Caki2 (cell line): ENCODE results near the gene MIGA1. TPM values are rescaled to one million over a fixed set of nuclear protein-coding genes. Genes with fewer than 3 reads are reported as not detected.
"Not testable (repeated sequence)": the region's sequence is repeated elsewhere in the genome, so short reads cannot be mapped to it uniquely, and the experiment has no call there.

Experiments used
- DNase-seq: peaks from one replicate; pipeline ENCODE4 v3.0.0-alpha.2; 2015; ENCODE audit warnings: low read depth
- in situ Hi-C: cut with HindIII; loops from 2 replicates; pipeline ENCODE4 v1.10.0; 2016; ENCODE audit warnings: low sequenced_read_pairs, low pct_unique_long_range_greater_than_20kb, mixed read lengths
- total RNA-seq: library from RNA; depleted of rRNA; stranded (reverse); fragments of >200 nt; shearing (Covaris generic); gene quantifications from 2 replicates; pipeline ENCODE4 v1.2.3, GENCODE V29; 2014; ENCODE audit warnings: low replicate concordance; rRNA removed

The MIGA1 gene, protein sequence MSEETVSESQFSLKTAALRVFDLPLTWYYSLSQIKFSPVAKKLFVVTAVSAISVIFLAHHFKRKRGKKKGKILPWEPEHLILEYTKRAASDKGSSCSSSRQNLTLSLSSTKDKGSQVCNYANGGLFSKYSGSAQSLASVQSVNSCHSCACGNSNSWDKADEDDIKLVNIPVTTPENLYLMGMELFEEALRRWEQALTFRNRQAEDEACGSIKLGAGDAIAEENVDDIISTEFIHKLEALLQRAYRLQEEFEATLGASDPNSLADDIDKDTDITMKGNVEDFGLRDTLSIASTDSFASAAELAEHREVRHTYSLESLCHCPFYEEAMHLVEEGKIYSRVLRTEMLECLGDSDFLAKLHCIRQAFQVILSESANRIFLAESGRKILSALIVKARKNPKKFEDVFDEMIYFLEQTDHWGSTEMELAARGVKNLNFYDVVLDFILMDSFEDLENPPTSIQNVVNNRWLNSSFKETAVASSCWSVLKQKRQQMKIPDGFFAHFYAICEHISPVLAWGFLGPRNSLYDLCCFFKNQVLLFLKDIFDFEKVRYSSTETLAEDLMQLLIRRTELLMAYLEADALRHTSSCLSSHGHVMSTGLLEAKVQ
- 2.8 and 10.4 TPM in 2 replicates for total RNA-seq

DNA sequence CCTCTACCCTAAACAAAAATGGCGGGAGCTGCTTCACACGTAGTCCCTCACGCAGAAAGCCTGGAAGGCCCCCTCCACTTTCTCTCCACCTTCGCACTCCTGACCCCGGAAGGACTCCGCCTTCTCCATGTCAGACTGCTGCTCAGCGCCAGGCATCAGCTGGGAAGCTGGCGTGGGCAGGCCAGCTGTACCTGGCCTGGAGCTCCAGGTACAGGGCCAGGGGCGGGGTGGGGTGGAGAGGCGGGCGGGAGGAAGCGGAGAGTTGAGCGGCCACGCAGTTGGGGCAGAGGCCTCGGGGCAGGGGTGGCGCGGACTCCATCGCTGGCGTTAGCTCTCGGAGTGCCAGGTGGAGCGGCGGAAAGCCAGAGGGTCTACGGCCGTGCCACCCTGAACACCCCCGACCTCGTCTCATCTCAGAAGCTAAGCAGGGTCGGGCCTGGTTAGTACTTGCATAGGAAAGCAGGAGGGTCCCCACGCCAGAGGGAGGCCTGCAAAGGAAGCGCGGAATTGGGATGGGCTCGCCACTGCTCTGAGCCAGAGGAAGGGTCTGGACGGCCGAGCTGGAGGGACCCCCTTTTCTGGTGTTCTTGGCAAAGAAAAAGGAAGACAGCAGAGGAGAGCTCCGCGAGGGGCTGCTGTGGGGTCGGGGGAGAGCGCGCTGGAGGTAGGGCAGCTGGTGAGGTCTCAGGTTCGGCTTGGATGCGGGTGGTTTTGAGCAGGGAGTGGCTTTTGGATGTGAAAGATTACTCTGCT, at the start of gene MIGA1:
Gene MIGA1 (plus strand): TSS at position 121 of the 753 bp plus-strand sequence. CDS start 3,604 bp downstream, outside the sequence.
- in situ Hi-C loops = no loop called here
- DNase-seq = peak; percentile 77

DNA sequence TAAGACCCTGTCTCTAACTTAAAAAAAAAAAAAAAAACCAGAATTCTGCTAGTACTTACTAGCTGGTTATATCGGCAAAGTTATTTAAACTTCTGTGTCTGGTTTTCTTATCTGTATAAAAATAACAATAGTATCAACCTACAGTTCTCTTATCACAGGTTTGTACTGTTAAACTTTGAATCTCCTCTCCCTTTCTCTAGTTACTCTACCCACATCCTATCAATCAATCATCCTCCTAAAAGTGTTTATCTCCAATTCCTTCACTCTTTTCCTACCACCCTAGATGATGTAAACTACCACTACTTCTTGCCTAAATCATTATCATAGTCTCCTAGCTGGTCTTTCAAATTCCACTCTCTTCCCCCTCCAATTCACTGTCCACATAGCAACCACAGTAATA, 47.4 kb upstream of the MIGA1 start:
- in situ Hi-C loops = no loop called here
- no peak for DNase-seq

DNA sequence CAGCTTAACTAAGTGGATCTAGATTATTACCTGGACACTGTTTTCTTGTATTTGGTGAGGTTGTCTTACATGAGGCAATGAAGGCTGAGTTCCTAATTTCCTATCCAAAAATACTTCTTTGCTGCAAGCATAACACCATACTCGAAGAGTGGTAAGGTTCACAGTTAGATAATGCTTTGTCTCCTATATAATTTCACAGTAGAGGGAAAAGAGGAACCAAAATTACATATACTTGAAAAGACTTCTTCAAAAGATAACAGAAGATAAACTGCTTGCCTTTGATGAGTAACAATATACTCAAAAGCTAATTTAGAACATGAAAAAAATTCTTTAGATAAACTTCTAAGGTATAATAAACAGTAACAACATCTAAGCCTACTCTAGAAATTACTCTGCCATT, 40.2 kb upstream of the MIGA1 start:
- DNase-seq = no peak
- in situ Hi-C loops = no loop called here

DNA sequence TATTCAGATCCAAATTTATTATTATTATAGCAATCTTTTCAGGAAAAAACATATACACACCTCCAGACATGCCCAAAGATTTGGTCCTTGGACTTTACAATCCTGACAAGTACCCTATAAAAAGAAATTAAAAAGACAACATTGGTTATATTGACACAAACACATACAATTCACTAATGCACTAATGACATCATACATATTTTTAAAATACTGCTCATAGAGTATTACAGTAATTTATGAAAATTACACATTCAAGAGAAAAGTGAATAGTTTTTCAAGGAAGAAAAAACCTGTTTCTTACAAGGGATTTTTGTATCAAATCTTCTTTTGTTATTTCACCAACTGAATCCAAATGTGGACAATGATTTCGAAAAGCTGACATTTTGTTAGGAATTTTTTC, 38.1 kb upstream of the MIGA1 start:
- in situ Hi-C loops = no loop called here
- no peak for DNase-seq

DNA sequence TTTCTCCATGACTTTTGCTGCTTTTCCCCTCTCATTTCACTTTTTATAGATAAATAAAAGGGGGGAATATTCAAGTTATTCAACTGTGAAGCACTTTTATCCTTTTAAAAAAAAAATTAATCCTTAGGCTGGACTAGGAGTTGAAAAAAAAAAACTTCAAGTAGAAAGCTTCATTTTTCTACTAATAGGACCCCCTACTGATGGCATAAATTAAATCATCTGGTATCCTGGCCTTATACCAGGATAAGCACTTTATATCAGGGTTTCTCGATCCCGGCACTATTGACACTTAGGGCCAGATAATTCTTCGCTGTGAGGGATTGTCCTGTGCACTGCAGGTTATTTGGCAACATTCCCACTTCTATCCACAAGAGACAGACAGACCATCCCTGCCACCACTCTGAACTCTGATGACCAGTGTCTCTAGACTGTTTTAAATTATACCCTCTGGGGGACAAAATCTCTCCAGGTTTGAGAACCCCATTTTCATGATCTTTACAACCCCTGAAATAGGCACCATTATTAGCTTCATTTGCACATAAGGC, 37.4 kb upstream of the MIGA1 start:
- DNase-seq = no peak
- in situ Hi-C loops = no loop called here

DNA sequence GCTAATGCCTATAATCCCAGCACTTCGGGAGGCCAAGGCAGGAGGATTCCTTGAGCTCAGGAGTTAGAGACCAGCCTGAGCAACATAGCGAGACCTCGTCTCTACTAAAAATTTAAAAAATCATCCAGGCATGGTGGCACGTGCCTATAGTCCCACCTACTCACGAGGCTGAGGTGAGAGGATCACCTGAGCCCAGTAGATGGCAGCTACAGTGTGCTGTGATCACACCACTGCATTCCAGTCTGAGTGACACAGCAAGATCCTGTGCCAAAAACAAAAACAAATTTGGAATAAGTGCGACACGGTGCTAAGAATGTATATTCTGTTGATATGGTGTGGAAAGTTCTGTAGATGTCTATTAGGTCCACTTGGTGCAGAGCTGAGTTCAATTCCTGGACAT, 34.9 kb upstream of the MIGA1 start:
- no peak for DNase-seq

DNA sequence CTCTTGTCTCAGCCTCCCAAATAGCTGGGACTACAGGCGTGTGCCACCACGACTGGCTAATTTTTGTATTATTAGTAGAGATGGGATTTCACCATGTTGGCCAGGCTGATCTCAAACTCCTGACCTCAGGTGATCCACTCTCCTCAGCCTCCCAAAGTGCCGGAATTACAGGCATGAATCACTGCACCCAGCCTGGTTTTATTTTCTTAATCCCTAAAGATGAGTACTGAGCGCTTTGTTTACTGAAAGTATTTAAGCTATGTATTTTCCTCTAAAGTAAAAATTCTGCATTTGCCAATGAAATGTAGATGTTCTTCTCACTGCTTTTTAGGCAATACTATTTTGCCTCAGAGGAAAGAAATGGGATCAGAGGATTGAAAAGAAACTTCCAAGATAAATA, 30.0 kb upstream of the MIGA1 start:
- in situ Hi-C loops, DNase-seq: not testable (repeated sequence)

More for the DNA sequence above, 34.9 kb upstream of the MIGA1 start:
- in situ Hi-C loops = no loop called here

DNA sequence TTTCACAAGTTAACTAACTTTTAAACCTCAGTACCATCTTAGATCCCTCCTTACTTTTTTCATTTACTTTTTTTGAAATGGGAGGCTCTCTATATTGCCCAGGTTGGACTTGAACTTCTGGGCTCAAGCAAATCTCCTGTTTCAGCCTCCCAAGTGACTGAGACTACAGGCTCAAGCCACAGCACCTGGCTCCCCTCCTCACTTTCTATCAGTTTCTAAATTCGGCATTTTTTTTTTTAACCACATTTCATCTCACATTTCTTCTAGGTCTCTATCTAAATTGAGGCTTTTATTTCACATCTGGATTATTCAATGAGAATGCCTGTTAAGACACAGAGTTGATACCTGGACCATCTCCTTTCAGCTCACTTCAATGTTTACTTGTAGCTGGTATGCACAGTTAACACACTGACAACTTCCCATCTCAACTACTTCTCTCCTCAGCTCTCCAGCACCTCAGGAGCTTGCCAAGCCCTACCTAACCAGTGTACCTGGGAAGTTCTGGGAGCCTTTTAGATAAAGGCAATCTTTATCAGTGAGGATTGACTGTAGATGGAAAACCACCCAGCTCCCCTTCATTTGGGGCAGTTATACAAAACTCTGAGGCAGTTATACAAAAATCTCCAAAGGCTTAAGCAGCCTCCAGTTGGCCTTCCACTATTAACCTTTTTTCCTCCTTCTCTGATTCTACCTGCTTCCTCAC, 23.2 kb upstream of the MIGA1 start:
- in situ Hi-C loops = no loop called here
- no peak for DNase-seq

DNA sequence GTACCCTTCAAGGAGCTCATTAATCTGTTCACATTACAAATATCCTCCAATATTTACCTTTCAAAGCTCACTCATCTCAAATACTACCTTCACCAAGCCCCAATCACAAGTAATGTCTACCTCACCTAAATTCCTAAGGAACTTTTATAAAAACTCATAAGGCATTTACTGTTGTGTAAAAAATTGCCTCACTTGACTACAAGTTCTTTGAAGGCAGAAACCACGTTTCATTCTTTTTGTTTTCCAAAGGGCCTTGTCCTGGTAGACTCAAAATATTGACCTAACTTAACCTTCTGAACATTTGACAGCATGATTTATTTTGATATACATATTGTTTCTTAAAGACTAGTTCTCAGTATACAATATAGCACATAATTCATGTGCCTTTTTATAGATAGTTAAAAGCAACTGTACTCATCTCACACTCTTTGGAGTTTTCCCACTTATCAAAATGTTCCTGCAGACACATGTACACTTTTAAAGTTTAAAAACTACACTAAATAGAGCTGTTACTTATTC, 22.3 kb upstream of the MIGA1 start:
- no peak for DNase-seq
- in situ Hi-C loops = no loop called here

DNA sequence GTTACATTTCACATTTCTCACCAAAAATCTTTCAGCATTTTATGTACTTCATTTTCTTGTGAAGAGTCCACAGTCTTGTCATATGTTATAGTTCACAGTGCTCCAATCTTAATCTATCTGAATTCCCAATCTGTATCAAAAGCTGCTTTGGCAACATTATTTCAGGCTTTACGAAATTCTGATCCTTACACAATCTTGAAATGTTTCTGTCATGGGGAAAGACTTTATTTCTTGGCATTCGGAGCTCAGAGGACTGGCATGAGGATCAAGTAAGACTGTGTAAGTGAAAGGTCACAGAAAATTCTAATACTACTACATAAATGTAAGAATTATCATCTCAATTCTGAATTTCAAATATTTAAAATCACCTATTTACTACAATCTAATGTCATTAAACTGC, 21.8 kb upstream of the MIGA1 start:
- DNase-seq = no peak
- in situ Hi-C loops = no loop called here

DNA sequence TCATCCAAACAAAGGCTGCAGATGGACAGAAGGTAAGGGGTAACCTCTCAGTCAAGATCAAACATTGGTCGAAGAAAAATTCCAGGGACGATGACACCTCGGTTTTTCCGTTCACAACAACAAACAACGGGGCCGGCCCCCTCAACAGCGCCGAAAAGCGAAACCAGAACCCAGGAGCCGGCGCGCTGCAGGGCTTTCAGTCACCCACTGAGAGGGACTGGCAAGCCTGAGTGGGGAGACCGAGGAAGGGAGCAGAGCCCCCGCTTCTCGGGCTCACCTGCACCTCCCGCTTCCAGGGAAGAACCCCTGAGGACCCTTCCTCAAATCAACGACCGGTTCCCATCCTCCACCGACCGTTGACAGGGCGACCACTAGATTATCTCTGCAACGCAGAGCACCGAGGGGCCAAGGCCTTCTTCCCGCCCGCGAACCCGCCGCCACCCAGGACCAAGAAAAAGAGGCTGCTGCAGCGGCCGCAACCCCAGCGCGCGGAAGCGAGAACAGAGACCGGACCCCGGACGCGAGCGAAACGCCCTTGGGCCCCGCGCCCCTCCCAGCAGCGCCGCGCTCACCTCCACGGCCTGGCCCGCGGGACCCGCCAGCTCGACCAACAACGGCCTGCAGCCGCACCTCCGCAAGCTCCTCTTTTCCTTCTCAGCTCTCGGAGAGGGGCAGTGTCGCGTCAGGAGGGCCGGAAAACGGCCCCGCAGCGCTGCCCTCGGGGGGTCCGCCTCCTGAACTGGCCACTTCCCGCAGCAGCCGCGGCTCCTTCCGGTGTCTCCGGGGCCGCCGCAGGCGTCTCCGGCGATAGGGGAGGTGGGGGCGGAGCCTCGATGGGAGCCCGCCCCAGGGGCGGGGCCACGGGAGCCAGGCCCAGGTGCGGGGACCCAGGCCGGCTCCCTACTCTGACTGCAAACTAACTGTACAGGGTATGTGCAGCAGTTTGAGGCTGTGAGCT, 20.1 kb upstream of the MIGA1 start, which contains the start of gene USP33:
Gene USP33 (minus strand): TSS at position 782 of the 958 bp plus-strand sequence. CDS start 18,155 bp downstream, outside the sequence.
- DNase-seq = peak; percentile 79
- in situ Hi-C loops = no loop called here

DNA sequence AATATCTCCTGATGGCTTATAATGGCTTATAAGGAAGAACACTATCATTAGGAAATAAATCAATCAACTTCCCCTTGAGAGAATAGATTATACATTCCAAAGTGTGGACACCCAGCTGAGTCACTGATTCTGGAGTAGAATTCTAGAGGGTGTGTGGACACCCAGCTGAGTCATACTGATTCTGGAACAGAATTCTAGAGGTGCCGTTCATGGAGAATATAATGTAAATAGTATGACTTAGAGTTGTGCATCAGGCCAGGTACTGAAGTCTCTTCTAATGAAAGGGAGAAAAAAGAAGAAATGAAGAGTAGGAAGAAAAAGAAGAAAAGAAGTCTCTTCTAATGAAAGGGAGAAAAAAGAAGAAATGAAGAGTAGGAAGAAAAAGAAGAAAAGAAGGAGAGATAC, 17.4 kb upstream of the MIGA1 start:
- in situ Hi-C loops = no loop called here
- peak; percentile 31 for DNase-seq

DNA sequence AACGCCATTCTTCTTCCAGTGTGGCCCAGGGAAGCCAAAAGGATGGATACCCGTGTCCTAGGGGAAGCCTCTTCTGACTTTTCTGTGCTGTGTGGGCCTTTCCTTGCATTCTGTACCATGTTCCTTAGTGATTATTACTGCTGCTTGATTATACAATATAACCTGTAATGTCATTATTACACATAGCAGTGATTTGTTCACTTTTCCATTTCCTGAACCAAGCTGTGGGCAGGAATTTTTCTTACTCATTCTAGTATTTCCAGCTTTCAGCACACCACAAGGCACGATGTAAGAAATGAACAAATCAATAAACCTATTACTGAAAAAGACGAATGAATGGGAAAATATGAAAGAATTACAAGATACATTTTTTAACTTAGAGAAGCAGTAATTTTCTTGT, 11.4 kb upstream of the MIGA1 start:
- DNase-seq = no peak
- in situ Hi-C loops = no loop called here

DNA sequence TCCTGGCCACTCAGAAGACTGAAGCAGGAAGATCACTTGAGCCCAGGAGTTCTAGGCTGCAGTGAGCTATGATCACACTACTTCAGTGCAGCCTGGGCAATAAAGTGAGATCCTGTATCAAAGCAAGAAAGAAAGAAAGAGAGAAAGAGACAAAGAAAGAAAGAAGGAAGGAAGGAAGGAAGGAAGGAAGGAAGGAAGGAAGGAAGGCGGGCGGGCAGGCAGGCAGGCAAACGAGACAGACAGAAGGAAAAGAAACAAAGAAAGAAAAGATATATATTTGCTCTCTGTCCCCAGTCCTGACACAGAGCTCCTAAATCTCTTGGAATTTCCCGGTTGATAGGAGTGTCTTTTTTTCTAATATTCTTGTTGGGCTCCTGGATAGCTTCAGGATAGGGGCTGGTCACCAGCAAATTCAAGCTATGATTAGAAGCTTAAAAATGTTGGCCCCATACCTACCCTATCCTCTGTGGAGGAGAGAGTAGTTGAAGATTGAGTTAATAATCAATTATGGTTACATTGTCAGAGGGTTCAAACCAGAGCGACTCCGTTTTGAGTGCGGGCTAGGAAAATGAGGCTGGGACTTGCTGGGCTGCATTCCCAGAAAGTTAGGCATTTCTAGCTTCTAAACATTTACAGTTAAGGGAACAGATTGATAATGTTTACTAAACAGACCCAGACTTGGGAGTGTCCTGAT, 3.3 kb upstream of the MIGA1 start:
- in situ Hi-C loops = no loop called here
- no peak for DNase-seq

DNA sequence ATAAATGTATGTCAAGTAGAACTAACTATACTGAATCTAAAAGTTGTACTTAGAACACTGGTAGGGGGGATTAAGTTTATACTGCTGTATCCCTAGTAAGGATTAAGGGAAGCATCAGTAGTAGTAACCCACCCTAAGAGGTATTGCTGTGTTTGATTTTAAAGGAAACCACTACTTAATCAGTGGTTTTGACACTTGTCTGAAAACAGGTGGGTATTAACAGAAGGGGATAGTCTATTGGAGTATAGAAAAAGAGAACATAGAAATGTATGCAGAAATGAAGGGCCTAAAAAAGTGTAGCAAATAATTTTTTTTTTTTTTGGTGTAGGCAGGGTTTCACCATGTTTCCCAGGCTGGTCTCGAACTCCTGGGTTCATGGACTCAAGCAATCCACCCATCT, 2.2 kb downstream of the MIGA1 start:
- in situ Hi-C loops = no loop called here
- DNase-seq = no peak

DNA sequence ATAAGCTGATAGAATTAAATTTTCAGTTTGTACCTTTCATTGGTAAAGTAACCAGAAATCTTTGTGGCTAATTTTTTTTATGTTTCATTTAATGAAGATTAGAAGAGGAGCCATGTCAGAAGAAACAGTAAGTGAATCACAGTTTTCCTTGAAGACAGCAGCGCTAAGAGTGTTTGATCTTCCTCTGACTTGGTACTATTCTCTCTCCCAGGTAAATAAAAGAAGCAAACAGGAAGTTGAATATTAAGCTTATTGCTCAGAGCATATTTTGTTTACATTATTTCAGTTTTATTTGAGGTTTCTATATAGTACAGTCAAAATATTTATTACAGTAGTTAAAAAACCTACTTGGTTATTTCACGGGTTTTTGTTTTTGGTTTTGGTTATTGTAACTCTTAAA, 3.7 kb downstream of the MIGA1 start:
- DNase-seq = no peak
- in situ Hi-C loops = no loop called here
